B cell (primary cell): ENCODE results near the gene TP63.

ENCODE experiments used
- CTCF ChIP-seq: fragments of 200-600 bp; IDR thresholded peaks from one replicate; pipeline ENCODE4 v1.8.0; 2022; ENCODE audit warnings: antibody characterized with exemption, mild to moderate bottlenecking
- EZH2 ChIP-seq: IDR thresholded peaks from 2 replicates; pipeline ENCODE4 v1.6.1; 2012; ENCODE audit warnings: borderline replicate concordance, low read depth, mild to moderate bottlenecking, moderate library complexity, low read length; ENCODE audit not compliant: insufficient read depth, poor library complexity, severe bottlenecking

GRCh38 chr3:189721873-189722665, 90.9 kb downstream of the TP63 start:
- TF ChIP-seq CTCF (no peak), EZH2 (no peak)
